Natural killer cell (primary cell): ENCODE measurements around the gene CAMK2D. TPM values are rescaled to one million over a fixed set of nuclear protein-coding genes. Genes with fewer than 3 reads are reported as not detected.
A peak's percentile ranks its signal among the peaks of the same experiment; 100 is the strongest.

Source experiments
- ATAC-seq, 3 donors: fragments of 150-1000 bp in 2 of 3; fragments of 200-7000 bp in 1 of 3; cut with Tn5 transposase; 1 replicate in 1 of 3; 2 replicates in 2 of 3; pipeline ENCODE4 v1.10.0; 2021; ENCODE audit warnings: mild to moderate bottlenecking in 2 of 3, moderate library complexity in 2 of 3
- DNase-seq, 2 donors: peaks; one replicate each; pipeline versions ENCODE4 v3.0.0 to v3.0.0-alpha.2; 2013 to 2021; ENCODE audit warnings: mixed read lengths in 1 of 2
- H3K27ac ChIP-seq: one replicate; pipeline ENCODE4 v1.5.1; 2013; ENCODE audit warnings: mild to moderate bottlenecking, low read length
- H3K27me3 ChIP-seq: one replicate; pipeline ENCODE4 v1.6.1; 2013; ENCODE audit warnings: low read length; ENCODE audit not compliant: control insufficient read depth, insufficient read depth
- H3K36me3 ChIP-seq: one replicate; pipeline ENCODE4 v1.6.1; 2013; ENCODE audit warnings: low read length; ENCODE audit not compliant: control insufficient read depth, insufficient read depth
- H3K4me1 ChIP-seq: one replicate; pipeline ENCODE4 v1.6.1; 2013; ENCODE audit warnings: low read length; ENCODE audit not compliant: control insufficient read depth, insufficient read depth
- H3K4me3 ChIP-seq: one replicate; pipeline ENCODE4 v1.5.1; 2013; ENCODE audit warnings: low read length
- H3K9me3 ChIP-seq: one replicate; pipeline ENCODE4 v1.6.1; 2013; ENCODE audit warnings: low read length; ENCODE audit not compliant: control insufficient read depth, insufficient read depth
- H3K27ac Mint-ChIP-seq, 2 donors: one replicate each; pipeline ENCODE4 v1.8.0; 2022; ENCODE audit warnings: mild to moderate bottlenecking in 2 of 2, mixed read lengths in 2 of 2, moderate library complexity in 1 of 2
- H3K27me3 Mint-ChIP-seq, 2 donors: one replicate each; pipeline ENCODE4 v1.8.0; 2022; ENCODE audit warnings: low read depth in 2 of 2, mixed read lengths in 2 of 2
- H3K36me3 Mint-ChIP-seq: one replicate; pipeline ENCODE4 v1.8.0; 2022; ENCODE audit warnings: mixed read lengths
- H3K4me1 Mint-ChIP-seq, 2 donors: one replicate each; pipeline ENCODE4 v1.8.0; 2022; ENCODE audit warnings: mixed read lengths in 2 of 2
- H3K4me3 Mint-ChIP-seq: one replicate; pipeline ENCODE4 v1.8.0; 2022; ENCODE audit warnings: mild to moderate bottlenecking, moderate library complexity, mixed read lengths
- H3K9me3 Mint-ChIP-seq, 2 donors: one replicate each; pipeline ENCODE4 v1.8.0; 2022; ENCODE audit warnings: mixed read lengths in 2 of 2
- CTCF ChIP-seq: fragments of 200-600 bp; IDR thresholded peaks from one replicate; pipeline ENCODE4 v1.8.0; 2022; ENCODE audit warnings: antibody characterized with exemption
- WGBS: methylation state at CpG from one replicate; pipeline ENCODE4 v1.1.7; 2013; ENCODE audit warnings: missing lambda C conversion rate; ENCODE audit not compliant: insufficient coverage; 5-methylcytosine and 5-hydroxymethylcytosine counted together
- intact Hi-C: fragments of 100-400 bp; cut with micrococcal nuclease; formaldehyde crosslinking; loops from one replicate; pipeline ENCODE4 v1.14.2; 2022
- total RNA-seq, 4 donors: library from RNA; stranded (reverse); fragments of 120-200 nt in 1 of 4; gene quantifications; one replicate each; pipeline versions ENCODE4 v1.2.3 to v1.2.4, GENCODE V29; 2013 to 2022

CAMK2D gene
- total RNA-seq, 3 donors from 2014 or later (not counting 1 experiment from before 2014, with no cell fraction given), result 31.6 to 40.1 (median 34.5) TPM

GRCh38 chr4:113618205-113618604 lies 143.3 kb downstream of the CAMK2D start:
- no peaks in the 10 kb centered on the region for H3K9me3 ChIP-seq
- no peak overlapping the region for H3K4me3 ChIP-seq
- no peak for ATAC-seq

GRCh38 chr4:113617195-113617594 lies 144.3 kb downstream of the CAMK2D start:
- H3K4me1 ChIP-seq, result no peaks in the 10 kb centered on the region
- no peak for TF ChIP-seq CTCF
- no peaks in the 10 kb centered on the region for H3K27me3 Mint-ChIP-seq
- no peaks in the 10 kb centered on the region for H3K36me3 Mint-ChIP-seq
- WGBS, result 77% methylated on average over 6 of the region's 6 CpGs
- intact Hi-C loops, result no loop called here
- peaks cover 17 to 18% of the 10 kb centered on the region in 2 donors for H3K4me1 Mint-ChIP-seq
- H3K9me3 ChIP-seq, result no peaks in the 10 kb centered on the region
- H3K27me3 ChIP-seq, result no peaks in the 10 kb centered on the region
- H3K4me3 ChIP-seq, result no peak overlapping the region
- H3K36me3 ChIP-seq, result no peaks in the 10 kb centered on the region
- H3K4me3 Mint-ChIP-seq, result no peak overlapping the region
- ATAC-seq (no peak), DNase-seq (no peak)
- H3K27ac ChIP-seq, result peak overlapping the region; percentile 6
- no peaks in the 10 kb centered on the region for H3K9me3 Mint-ChIP-seq
- peak overlapping the region in 1 of 2 donors; percentile 54 for H3K27ac Mint-ChIP-seq

More at GRCh38 chr4:113618205-113618604, 143.3 kb downstream of the CAMK2D start:
- Mint-ChIP-seq H3K4me1 (peaks cover 17 to 18% of the 10 kb centered on the region in 2 donors), H3K27me3 (no peaks in the 10 kb centered on the region), H3K4me3 (no peak overlapping the region), H3K27ac (no peak overlapping the region), H3K9me3 (no peaks in the 10 kb centered on the region), H3K36me3 (no peaks in the 10 kb centered on the region)
- no CpG with 5 or more reads among the region's 2 CpGs for WGBS
- Histone ChIP-seq H3K27ac (peak overlapping the region; percentile 6), H3K4me1 (no peaks in the 10 kb centered on the region), H3K36me3 (no peaks in the 10 kb centered on the region), H3K27me3 (no peaks in the 10 kb centered on the region)
- TF ChIP-seq CTCF, result no peak
- no peak for DNase-seq
- intact Hi-C loops, result no loop called here

- Mint-ChIP-seq H3K9me3 (no peaks in the 10 kb centered on the region), H3K4me1 (peaks cover 17 to 18% of the 10 kb centered on the region in 2 donors), H3K27me3 (no peaks in the 10 kb centered on the region), H3K36me3 (no peaks in the 10 kb centered on the region), H3K4me3 (no peak overlapping the region), H3K27ac (peak overlapping the region in 1 of 2 donors; percentile 54)
- Histone ChIP-seq H3K27ac (peak overlapping the region; percentile 17), H3K4me1 (no peaks in the 10 kb centered on the region), H3K9me3 (no peaks in the 10 kb centered on the region), H3K4me3 (no peak overlapping the region), H3K27me3 (no peaks in the 10 kb centered on the region), H3K36me3 (no peaks in the 10 kb centered on the region)
- DNase-seq (peak in 1 of 2 donors; percentile 10), ATAC-seq (no peak)
- no CpG with 5 or more reads among the region's 1 CpG for WGBS
- TF ChIP-seq CTCF, result no peak
- intact Hi-C loops, result no loop called here
Measured at GRCh38 chr4:113616443-113616842, 145.1 kb downstream of the CAMK2D start.

DNA sequence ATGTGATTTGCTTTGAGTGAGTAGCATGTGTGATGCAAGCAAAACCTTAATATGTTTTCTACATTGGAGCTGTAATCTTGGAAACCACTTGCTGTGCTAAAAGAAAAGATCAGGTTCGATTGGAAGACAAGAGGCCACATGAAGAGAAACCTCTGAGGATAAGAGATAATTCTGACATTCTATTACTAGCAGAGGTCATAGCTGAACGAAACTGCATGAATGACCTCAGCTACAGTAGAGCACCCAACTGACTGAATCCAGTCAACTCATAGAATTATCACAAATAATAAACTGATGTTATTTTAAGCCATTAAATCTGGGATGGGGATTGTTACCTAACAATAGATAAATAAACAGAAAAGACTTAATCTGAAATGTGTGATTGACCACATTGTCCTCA lies 147.1 kb downstream of the CAMK2D start:
- no peak for ATAC-seq
- no peak for DNase-seq
- no peak for TF ChIP-seq CTCF
- no peaks in the 10 kb centered on the region for H3K9me3 ChIP-seq
- Mint-ChIP-seq H3K4me3 (no peak overlapping the region), H3K36me3 (no peaks in the 10 kb centered on the region), H3K27me3 (no peaks in the 10 kb centered on the region), H3K27ac (no peak overlapping the region), H3K4me1 (peaks cover 17 to 27% of the 10 kb centered on the region in 2 donors), H3K9me3 (no peaks in the 10 kb centered on the region)
- H3K27me3 ChIP-seq, result no peaks in the 10 kb centered on the region
- no peaks in the 10 kb centered on the region for H3K36me3 ChIP-seq
- H3K4me3 ChIP-seq, result no peak overlapping the region
- WGBS, result 73% methylated on average over 1 of the region's 2 CpGs
- H3K4me1 ChIP-seq, result no peaks in the 10 kb centered on the region
- intact Hi-C loops, result no loop called here
- no peak overlapping the region for H3K27ac ChIP-seq
